Measurements from ENCODE around the gene PADI6.

GRCh38 chr1:17442841-17443240 lies 70.8 kb downstream of the PADI6 start:
- TF ChIP-seq CEBPB (tag; IDR thresholded peaks at IDR 0.05) (no peak), ZNF384 (IDR thresholded peaks at IDR 0.05; ENCODE audit: low read depth, low read length) (no peak), ZNF778 (CRISPR knock-in tag; IDR thresholded peaks at IDR 0.05) (no peak), PRDM10 (IDR thresholded peaks at IDR 0.05; ENCODE audit: partially characterized antibody) (no peak), CTCF (IDR thresholded peaks at IDR 0.05 in 2 of 3, conservative IDR thresholded peaks at IDR 0.05 in 1 of 3; ENCODE audit: insufficient read depth in 2 of 3, low read depth in 1 of 3, low read length in 3 of 3) (no peak)
